Gastrocnemius medialis (tissue), 4 donors: Measurements from ENCODE around the gene NANOS1. TPM values are rescaled to one million over a fixed set of nuclear protein-coding genes. Genes with fewer than 3 reads are reported as not detected.

Experiments
- ATAC-seq, 2 donors: fragments of 150-250 bp; one replicate each; pipeline ENCODE4 v1.9.1; 2016
- DNase-seq, 2 donors: peaks; one replicate each; pipeline ENCODE4 v3.0.0-alpha.2; 2019
- H3K27ac ChIP-seq, 4 donors: fragments of 200-600 bp; sonication (generic); 1 replicate in 1 of 4; 2 replicates in 3 of 4; pipeline ENCODE4 v1.5.1; 2016 to 2018; ENCODE audit warnings: mild to moderate bottlenecking in 2 of 4, moderate library complexity in 1 of 4
- H3K27me3 ChIP-seq, 3 donors: fragments of 200-600 bp; sonication (generic) in 2 of 3; 1 replicate in 1 of 3; 2 replicates in 2 of 3; pipeline versions ENCODE4 v1.5.1 to v1.6.0; 2016 to 2019; ENCODE audit warnings: mild to moderate bottlenecking in 1 of 3, moderate library complexity in 1 of 3
- H3K36me3 ChIP-seq, 2 donors: fragments of 200-600 bp; sonication (generic) in 1 of 2; one replicate each; pipeline ENCODE4 v1.5.1; 2017 to 2018
- H3K4me1 ChIP-seq, 2 donors: fragments of 200-600 bp; sonication (generic) in 1 of 2; one replicate each; pipeline ENCODE4 v1.5.1; 2016 to 2017; ENCODE audit warnings: mild to moderate bottlenecking in 2 of 2
- H3K4me3 ChIP-seq, 4 donors: fragments of 200-600 bp; sonication (generic) in 3 of 4; 1 replicate in 1 of 4; 2 replicates in 3 of 4; pipeline ENCODE4 v1.5.1; 2016 to 2019; ENCODE audit warnings: mild to moderate bottlenecking in 2 of 4
- H3K9me3 ChIP-seq, 3 donors: fragments of 200-600 bp; sonication (generic) in 2 of 3; 1 replicate in 1 of 3; 2 replicates in 2 of 3; pipeline ENCODE4 v1.5.1; 2016 to 2019
- CTCF ChIP-seq, 5 experiments: fragments of 450-650 bp in 3 of 5; fragments of 200-600 bp in 2 of 5; sonication (generic) in 2 of 5; IDR thresholded peaks in 4 of 5; conservative IDR thresholded peaks in 1 of 5; 1 replicate in 4 of 5; 2 replicates in 1 of 5; pipeline ENCODE4 v1.5.1; 2016 to 2019; ENCODE audit warnings: antibody characterized with exemption in 5 of 5, mild to moderate bottlenecking in 3 of 5, moderate library complexity in 3 of 5
- POLR2A ChIP-seq, 2 donors: fragments of 450-650 bp; IDR thresholded peaks; one replicate each; pipeline ENCODE4 v1.6.1; 2017; ENCODE audit warnings: antibody characterized with exemption in 2 of 2, mild to moderate bottlenecking in 2 of 2, moderate library complexity in 2 of 2
- in situ Hi-C, 4 donors: fragments of 200-750 bp; cut with MboI; loops; one replicate each; pipeline versions ENCODE4 v1.15.0 to v1.8.0; 2017; ENCODE audit warnings: low sequenced_read_pairs in 4 of 4
- intact Hi-C: fragments of 100-400 bp; cut with DNase I; formaldehyde crosslinking; loops from one replicate; pipeline ENCODE4 v1.15.1; 2023; ENCODE audit warnings: low total_unique reads
- total RNA-seq, 4 donors: library from RNA; depleted of rRNA; stranded (reverse); fragments of >200 nt; gene quantifications; one replicate each; pipeline versions ENCODE4 v1.1.0 to v1.2.3, GENCODE V29; 2016

NANOS1 gene, protein sequence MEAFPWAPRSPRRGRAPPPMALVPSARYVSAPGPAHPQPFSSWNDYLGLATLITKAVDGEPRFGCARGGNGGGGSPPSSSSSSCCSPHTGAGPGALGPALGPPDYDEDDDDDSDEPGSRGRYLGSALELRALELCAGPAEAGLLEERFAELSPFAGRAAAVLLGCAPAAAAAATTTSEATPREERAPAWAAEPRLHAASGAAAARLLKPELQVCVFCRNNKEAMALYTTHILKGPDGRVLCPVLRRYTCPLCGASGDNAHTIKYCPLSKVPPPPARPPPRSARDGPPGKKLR
- total RNA-seq, result 10 to 100 TPM; 10.5 to 25.2 (median 17.4) TPM

GRCh38 chr10:119029613-119030420, at the start of gene NANOS1:
Gene NANOS1 (plus strand): TSS chr10:119029714. CDS start chr10:119029802, 88 bp downstream.
- Histone ChIP-seq H3K27ac (peak within 1 kb of the TSS; percentile 81 to 92 (median 83)), H3K9me3 (no peaks in the 10 kb centered on the region), H3K27me3 (no peaks in the 10 kb centered on the region), H3K4me3 (peak within 1 kb of the TSS; percentile 56 to 72 (median 63)), H3K4me1 (peaks cover 35 to 39% of the 10 kb centered on the region in 2 donors), H3K36me3 (peaks cover 0 to 20% of the 10 kb centered on the region in 2 donors)
- intact Hi-C loops (loop anchor here (2.0 to 10.0 kb wide), 7 partner anchors 43 to 1655 kb away; partner anchors contain the start of genes BAG3, EIF3A, PDZD8 and SFXN4), in situ Hi-C loops (no loop called here)
- DNase-seq, result no peak
- TF ChIP-seq POLR2A (IDR thresholded peaks at IDR 0.05) (peak; percentile 59 to 60), CTCF (IDR thresholded peaks at IDR 0.05 in 4 of 5, conservative IDR thresholded peaks at IDR 0.05 in 1 of 5) (no peak)
- ATAC-seq, result peak; percentile 15 to 16

DNA sequence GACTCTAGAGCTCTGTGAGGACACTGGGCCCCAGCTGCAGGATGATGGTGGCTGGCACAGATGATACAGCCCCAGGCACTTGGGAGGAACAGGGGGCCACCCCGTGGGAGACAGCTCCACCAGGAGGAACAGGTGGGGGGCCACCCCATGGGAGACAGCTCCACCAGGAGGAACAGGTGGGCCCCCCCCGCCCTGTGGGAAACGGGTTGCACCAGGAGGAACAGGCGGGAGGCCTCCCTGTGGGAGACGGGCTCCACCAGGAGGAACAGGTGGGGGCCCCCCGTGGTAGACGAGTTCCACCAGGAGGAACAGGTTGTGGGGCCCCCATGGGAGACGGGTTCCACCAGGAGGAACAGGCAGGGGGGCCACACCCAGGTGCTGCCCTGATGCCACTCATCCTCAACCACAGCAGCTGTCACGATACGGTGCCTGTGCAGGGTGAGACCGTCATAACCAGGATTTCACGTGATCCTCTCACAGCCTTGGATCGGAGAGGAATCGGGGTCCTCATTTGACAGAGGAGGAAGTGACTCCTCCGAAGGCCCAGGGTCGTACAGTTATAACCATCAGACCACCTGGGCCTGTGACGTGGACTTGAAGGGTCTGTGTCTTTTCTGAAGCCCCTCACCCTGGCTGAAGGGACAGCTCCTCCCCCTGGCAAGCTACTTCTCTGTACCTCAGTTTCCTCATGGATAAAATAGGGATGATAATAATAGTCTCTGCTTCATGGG, 49.2 kb upstream of the NANOS1 start:
- H3K27ac ChIP-seq, result no peak overlapping the region
- TF ChIP-seq CTCF (IDR thresholded peaks at IDR 0.05 in 4 of 5, conservative IDR thresholded peaks at IDR 0.05 in 1 of 5), result no peak
- TF ChIP-seq POLR2A (IDR thresholded peaks at IDR 0.05), result no peak
- intact Hi-C loops, result no loop called here
- no peaks in the 10 kb centered on the region for H3K4me1 ChIP-seq
- no peak for DNase-seq
- no peak overlapping the region for H3K4me3 ChIP-seq
- in situ Hi-C loops, result no loop called here
- H3K36me3 ChIP-seq, result no peaks in the 10 kb centered on the region
- H3K27me3 ChIP-seq, result no peaks in the 10 kb centered on the region
- no peaks in the 10 kb centered on the region for H3K9me3 ChIP-seq
- no peak for ATAC-seq

- Histone ChIP-seq H3K27ac (no peak overlapping the region), H3K27me3 (no peaks in the 10 kb centered on the region), H3K9me3 (no peaks in the 10 kb centered on the region), H3K4me1 (no peaks in the 10 kb centered on the region), H3K36me3 (no peaks in the 10 kb centered on the region), H3K4me3 (no peak overlapping the region)
- DNase-seq (no peak), ATAC-seq (no peak)
- TF ChIP-seq POLR2A (IDR thresholded peaks at IDR 0.05) (no peak), CTCF (IDR thresholded peaks at IDR 0.05 in 4 of 5, conservative IDR thresholded peaks at IDR 0.05 in 1 of 5) (no peak)
- intact Hi-C loops, result no loop called here
- in situ Hi-C loops, result no loop called here
Observed at GRCh38 chr10:118980870-118981269, 48.6 kb upstream of the NANOS1 start.

GRCh38 chr10:118981946-118982345, 47.6 kb upstream of the NANOS1 start:
- H3K27me3 ChIP-seq, result no peaks in the 10 kb centered on the region
- ATAC-seq (no peak), DNase-seq (no peak)
- H3K4me1 ChIP-seq, result no peaks in the 10 kb centered on the region
- TF ChIP-seq POLR2A (IDR thresholded peaks at IDR 0.05), result no peak
- no peak for TF ChIP-seq CTCF (IDR thresholded peaks at IDR 0.05 in 4 of 5, conservative IDR thresholded peaks at IDR 0.05 in 1 of 5)
- no peak overlapping the region for H3K27ac ChIP-seq
- no peaks in the 10 kb centered on the region for H3K36me3 ChIP-seq
- in situ Hi-C loops (no loop called here), intact Hi-C loops (no loop called here)
- H3K9me3 ChIP-seq, result no peaks in the 10 kb centered on the region
- no peak overlapping the region for H3K4me3 ChIP-seq
